ENCODE results near the gene C10orf90. TPM values are rescaled to one million over a fixed set of nuclear protein-coding genes. Genes with fewer than 3 reads are reported as not detected.

C10orf90 gene
- total RNA-seq, 2 donors from 2014 or later, result 0.43 TPM; not detected in 1

GRCh38 chr10:126646110-126646509 lies 24.4 kb downstream of the C10orf90 start:
- H3K4me1 ChIP-seq, result no peaks in the 10 kb centered on the region
- no peak overlapping the region for H3K4me3 ChIP-seq
- TF ChIP-seq CTCF (IDR thresholded peaks at IDR 0.05), result no peak
- H3K27ac ChIP-seq, result no peak overlapping the region
- no peak for DNase-seq (ENCODE audit: low spot score)
- no peaks in the 10 kb centered on the region for H3K27me3 ChIP-seq
- no peaks in the 10 kb centered on the region for H3K9me3 ChIP-seq
- H3K36me3 ChIP-seq, result no peaks in the 10 kb centered on the region

GRCh38 chr10:126640401-126640800 lies 30.1 kb downstream of the C10orf90 start:
- Histone ChIP-seq H3K36me3 (no peaks in the 10 kb centered on the region), H3K4me1 (no peaks in the 10 kb centered on the region), H3K4me3 (no peak overlapping the region), H3K27ac (no peak overlapping the region), H3K27me3 (no peaks in the 10 kb centered on the region), H3K9me3 (no peaks in the 10 kb centered on the region)
- no peak for TF ChIP-seq CTCF (IDR thresholded peaks at IDR 0.05)
- no peak for DNase-seq (ENCODE audit: low spot score)

- Histone ChIP-seq H3K36me3 (no peaks in the 10 kb centered on the region), H3K9me3 (no peaks in the 10 kb centered on the region), H3K4me3 (no peak overlapping the region), H3K27me3 (no peaks in the 10 kb centered on the region), H3K4me1 (no peaks in the 10 kb centered on the region), H3K27ac (no peak overlapping the region)
- no peak for DNase-seq (ENCODE audit: low spot score)
- TF ChIP-seq CTCF (IDR thresholded peaks at IDR 0.05), result no peak
Measured at GRCh38 chr10:126639084-126639483, 31.4 kb downstream of the C10orf90 start.

GRCh38 chr10:126638542-126638941 lies 32.0 kb downstream of the C10orf90 start:
- no peak for TF ChIP-seq CTCF (IDR thresholded peaks at IDR 0.05)
- Histone ChIP-seq H3K9me3 (no peaks in the 10 kb centered on the region), H3K27ac (no peak overlapping the region), H3K4me3 (no peak overlapping the region), H3K36me3 (no peaks in the 10 kb centered on the region), H3K27me3 (no peaks in the 10 kb centered on the region), H3K4me1 (no peaks in the 10 kb centered on the region)
- DNase-seq (ENCODE audit: low spot score), result no peak

GRCh38 chr10:126637501-126637900 lies 33.0 kb downstream of the C10orf90 start:
- H3K36me3 ChIP-seq, result no peaks in the 10 kb centered on the region
- H3K4me3 ChIP-seq, result no peak overlapping the region
- TF ChIP-seq CTCF (IDR thresholded peaks at IDR 0.05), result no peak
- H3K27ac ChIP-seq, result no peak overlapping the region
- H3K27me3 ChIP-seq, result no peaks in the 10 kb centered on the region
- DNase-seq (ENCODE audit: low spot score), result no peak
- H3K4me1 ChIP-seq, result no peaks in the 10 kb centered on the region
- H3K9me3 ChIP-seq, result no peaks in the 10 kb centered on the region

- no peak for DNase-seq (ENCODE audit: low spot score)
- Histone ChIP-seq H3K27me3 (no peaks in the 10 kb centered on the region), H3K27ac (no peak overlapping the region), H3K4me3 (no peak overlapping the region), H3K9me3 (no peaks in the 10 kb centered on the region), H3K4me1 (no peaks in the 10 kb centered on the region), H3K36me3 (no peaks in the 10 kb centered on the region)
- no peak for TF ChIP-seq CTCF (IDR thresholded peaks at IDR 0.05)
Measured at GRCh38 chr10:126634911-126635310, 35.6 kb downstream of the C10orf90 start.

Measured in right atrium auricular region (tissue), 2 donors.